C4-2B (cell line): ENCODE data around the gene SRRD.

Experiments used
- ZFX ChIP-seq: fragments of 450-650 bp; IDR thresholded peaks from 2 replicates; pipeline ENCODE4 v1.6.1; 2017
- TF ChIP-seq, protein P1 (sequence below): fragments of 450-650 bp; conservative IDR thresholded peaks from 2 replicates; pipeline ENCODE4 v1.5.1; 2017; ENCODE audit warnings: mild to moderate bottlenecking

DNA sequence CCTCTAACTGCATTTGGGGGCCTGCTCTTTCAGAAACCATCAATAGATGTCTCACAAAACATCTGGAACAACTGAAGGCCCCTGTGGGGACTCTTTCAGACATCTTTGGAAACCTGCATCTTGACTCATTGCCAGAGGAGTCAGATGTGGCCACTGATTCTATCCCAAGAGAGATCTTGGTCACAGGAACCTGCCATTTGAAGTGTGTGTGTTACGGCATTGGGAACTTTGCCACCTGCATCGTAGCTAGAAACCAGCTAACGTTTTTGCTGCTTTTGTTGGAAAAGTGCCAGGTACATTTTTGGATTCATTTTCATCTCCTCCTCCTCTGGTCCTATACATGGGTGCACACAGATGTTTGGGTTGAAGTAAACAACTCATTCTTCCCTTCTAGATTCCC lies 4.3 kb downstream of the SRRD start:
- TF ChIP-seq, protein P1, sequence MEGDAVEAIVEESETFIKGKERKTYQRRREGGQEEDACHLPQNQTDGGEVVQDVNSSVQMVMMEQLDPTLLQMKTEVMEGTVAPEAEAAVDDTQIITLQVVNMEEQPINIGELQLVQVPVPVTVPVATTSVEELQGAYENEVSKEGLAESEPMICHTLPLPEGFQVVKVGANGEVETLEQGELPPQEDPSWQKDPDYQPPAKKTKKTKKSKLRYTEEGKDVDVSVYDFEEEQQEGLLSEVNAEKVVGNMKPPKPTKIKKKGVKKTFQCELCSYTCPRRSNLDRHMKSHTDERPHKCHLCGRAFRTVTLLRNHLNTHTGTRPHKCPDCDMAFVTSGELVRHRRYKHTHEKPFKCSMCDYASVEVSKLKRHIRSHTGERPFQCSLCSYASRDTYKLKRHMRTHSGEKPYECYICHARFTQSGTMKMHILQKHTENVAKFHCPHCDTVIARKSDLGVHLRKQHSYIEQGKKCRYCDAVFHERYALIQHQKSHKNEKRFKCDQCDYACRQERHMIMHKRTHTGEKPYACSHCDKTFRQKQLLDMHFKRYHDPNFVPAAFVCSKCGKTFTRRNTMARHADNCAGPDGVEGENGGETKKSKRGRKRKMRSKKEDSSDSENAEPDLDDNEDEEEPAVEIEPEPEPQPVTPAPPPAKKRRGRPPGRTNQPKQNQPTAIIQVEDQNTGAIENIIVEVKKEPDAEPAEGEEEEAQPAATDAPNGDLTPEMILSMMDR: no peak
- no peak for TF ChIP-seq ZFX
